Type B pancreatic cell (in vitro differentiated cells): ENCODE results near the gene TTC21B. TPM values are rescaled to one million over a fixed set of nuclear protein-coding genes. Genes with fewer than 3 reads are reported as not detected.

Source experiments
- DNase-seq: peaks from one replicate; pipeline ENCODE4 v3.0.0; 2021; ENCODE audit warnings: mixed read lengths; ENCODE audit not compliant: unreplicated experiment; ENCODE audit errors: extremely low spot score
- H3K27ac Mint-ChIP-seq: 2 replicates; pipeline ENCODE4 v1.8.0; 2021; ENCODE audit warnings: mild to moderate bottlenecking, mixed read lengths
- H3K27me3 Mint-ChIP-seq: 2 replicates; pipeline ENCODE4 v1.8.0; 2021; ENCODE audit warnings: mixed read lengths
- H3K36me3 Mint-ChIP-seq: 2 replicates; pipeline ENCODE4 v1.8.0; 2021; ENCODE audit warnings: mixed read lengths
- H3K4me1 Mint-ChIP-seq: one replicate; pipeline ENCODE4 v1.8.0; 2021; ENCODE audit warnings: mixed read lengths; ENCODE audit not compliant: unreplicated experiment
- H3K4me3 Mint-ChIP-seq: 2 replicates; pipeline ENCODE4 v1.8.0; 2021; ENCODE audit warnings: mild to moderate bottlenecking, mixed read lengths
- H3K9me3 Mint-ChIP-seq: 2 replicates; pipeline ENCODE4 v1.8.0; 2021; ENCODE audit warnings: mixed read lengths
- CTCF ChIP-seq: fragments of 200-600 bp; sonication (generic); conservative IDR thresholded peaks from 2 replicates; pipeline ENCODE4 v1.5.0; 2021; ENCODE audit warnings: antibody characterized with exemption, mild to moderate bottlenecking
- total RNA-seq: library from RNA; stranded (reverse); gene quantifications from 2 replicates; pipeline ENCODE4 v1.2.1, GENCODE V29; 2021; ENCODE audit warnings: low replicate concordance

Gene TTC21B
- total RNA-seq, 1 donor from 2014 or later = 25.8 TPM

DNA sequence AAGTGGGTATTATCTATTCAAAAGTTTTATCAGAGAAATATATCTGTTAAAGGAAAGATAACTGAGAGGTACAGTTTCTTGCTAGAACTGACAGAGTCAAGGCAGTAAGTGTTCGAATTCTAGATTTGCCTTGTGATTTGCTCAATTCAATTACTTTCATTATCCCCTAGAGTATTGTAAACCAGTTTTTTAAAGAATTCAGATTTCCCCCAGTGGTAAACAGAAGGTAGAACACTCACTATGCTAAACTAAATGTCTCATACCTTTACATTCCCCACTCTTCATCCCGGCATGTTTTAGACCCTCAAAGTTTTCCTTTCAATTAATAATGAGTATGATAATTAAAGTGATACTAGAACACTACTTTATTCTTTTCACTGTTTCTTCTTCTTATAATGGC lies 28.6 kb downstream of the TTC21B start:
- H3K4me3 Mint-ChIP-seq = no peak overlapping the region
- H3K36me3 Mint-ChIP-seq = peaks cover 35% of the 10 kb centered on the region
- no peaks in the 10 kb centered on the region for H3K27me3 Mint-ChIP-seq
- H3K9me3 Mint-ChIP-seq = no peaks in the 10 kb centered on the region
- TF ChIP-seq CTCF = peak; percentile 50
- DNase-seq = no peak
- no peaks in the 10 kb centered on the region for H3K4me1 Mint-ChIP-seq
- H3K27ac Mint-ChIP-seq = no peak overlapping the region

DNA sequence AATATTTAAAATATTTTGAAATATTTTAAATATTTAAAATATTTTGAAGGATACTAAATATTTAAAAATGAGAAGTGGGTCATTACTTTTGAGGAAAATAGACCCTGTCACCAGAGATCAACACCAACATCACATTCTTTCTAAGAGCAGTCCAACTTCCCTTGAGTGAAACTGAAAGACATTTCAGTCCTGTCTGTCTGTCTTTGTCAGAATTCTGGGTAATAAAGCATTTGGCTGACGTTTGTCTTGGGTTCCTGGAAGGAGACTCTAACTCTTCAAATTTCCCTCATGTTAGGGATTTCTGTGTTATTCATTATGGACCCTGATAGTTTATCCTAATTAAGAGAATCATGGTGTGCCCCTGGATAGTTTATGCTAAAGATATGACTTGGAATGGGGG lies 32.8 kb downstream of the TTC21B start:
- Mint-ChIP-seq H3K27me3 (no peaks in the 10 kb centered on the region), H3K4me3 (no peak overlapping the region), H3K9me3 (no peaks in the 10 kb centered on the region), H3K27ac (no peak overlapping the region), H3K36me3 (peaks cover 23% of the 10 kb centered on the region), H3K4me1 (no peaks in the 10 kb centered on the region)
- no peak for DNase-seq
- no peak for TF ChIP-seq CTCF

GRCh38 chr2:165913636-165914035 lies 39.9 kb downstream of the TTC21B start:
- Mint-ChIP-seq H3K4me1 (no peaks in the 10 kb centered on the region), H3K9me3 (no peaks in the 10 kb centered on the region), H3K27ac (no peak overlapping the region), H3K27me3 (no peaks in the 10 kb centered on the region), H3K36me3 (peaks cover 27% of the 10 kb centered on the region), H3K4me3 (no peak overlapping the region)
- no peak for DNase-seq
- TF ChIP-seq CTCF = no peak

GRCh38 chr2:165911981-165912380 lies 41.6 kb downstream of the TTC21B start:
- no peak overlapping the region for H3K4me3 Mint-ChIP-seq
- no peak overlapping the region for H3K27ac Mint-ChIP-seq
- peaks cover 24% of the 10 kb centered on the region for H3K36me3 Mint-ChIP-seq
- H3K4me1 Mint-ChIP-seq = no peaks in the 10 kb centered on the region
- H3K9me3 Mint-ChIP-seq = no peaks in the 10 kb centered on the region
- no peak for TF ChIP-seq CTCF
- no peaks in the 10 kb centered on the region for H3K27me3 Mint-ChIP-seq
- DNase-seq = no peak

GRCh38 chr2:165911231-165911630 lies 42.3 kb downstream of the TTC21B start:
- H3K27me3 Mint-ChIP-seq = no peaks in the 10 kb centered on the region
- TF ChIP-seq CTCF = no peak
- H3K9me3 Mint-ChIP-seq = no peaks in the 10 kb centered on the region
- H3K27ac Mint-ChIP-seq = no peak overlapping the region
- H3K4me1 Mint-ChIP-seq = no peaks in the 10 kb centered on the region
- H3K36me3 Mint-ChIP-seq = peaks cover 22% of the 10 kb centered on the region
- DNase-seq = no peak
- no peak overlapping the region for H3K4me3 Mint-ChIP-seq

GRCh38 chr2:165909466-165909865 lies 44.1 kb downstream of the TTC21B start:
- Mint-ChIP-seq H3K9me3 (no peaks in the 10 kb centered on the region), H3K36me3 (peaks cover 24% of the 10 kb centered on the region), H3K4me1 (no peaks in the 10 kb centered on the region), H3K27ac (no peak overlapping the region), H3K4me3 (no peak overlapping the region), H3K27me3 (no peaks in the 10 kb centered on the region)
- no peak for TF ChIP-seq CTCF
- DNase-seq = no peak
